NB4 (cell line): ENCODE measurements around the gene UNC45A.

ENCODE experiments used
- DNase-seq: peaks from one replicate; pipeline ENCODE4 v3.0.0; 2010; ENCODE audit warnings: low read depth
- H3K4me3 ChIP-seq: one replicate; pipeline ENCODE4 v1.5.1; 2011; ENCODE audit warnings: mild to moderate bottlenecking, low read depth, low read length, moderate library complexity
- CTCF ChIP-seq: IDR thresholded peaks from one replicate; pipeline ENCODE4 v1.5.1; 2012; ENCODE audit warnings: low read depth, low read length
- MAX ChIP-seq: IDR thresholded peaks from 2 replicates; pipeline ENCODE4 v1.6.1; 2011; ENCODE audit warnings: low read depth, low read length
- MYC ChIP-seq: IDR thresholded peaks from 2 replicates; pipeline ENCODE4 v1.6.1; 2011; ENCODE audit warnings: low read depth, low read length
- POLR2A ChIP-seq: IDR thresholded peaks from 2 replicates; pipeline ENCODE4 v1.6.1; 2011; ENCODE audit warnings: mild to moderate bottlenecking; ENCODE audit not compliant: insufficient read length; ENCODE audit errors: extremely low read depth

Gene UNC45A

GRCh38 chr15:90988296-90988695 lies 53.2 kb downstream of the UNC45A start:
- no peak for TF ChIP-seq CTCF
- TF ChIP-seq MAX = no peak
- no peak for TF ChIP-seq POLR2A
- no peak for TF ChIP-seq MYC
- DNase-seq = no peak
- H3K4me3 ChIP-seq = no peak overlapping the region

GRCh38 chr15:90989040-90989768 lies 54.1 kb downstream of the UNC45A start:
- peak overlapping the region; percentile 14 for H3K4me3 ChIP-seq
- peak; percentile 29 for DNase-seq
- TF ChIP-seq MYC (no peak), MAX (no peak), POLR2A (no peak), CTCF (no peak)

- no peak for TF ChIP-seq POLR2A
- TF ChIP-seq CTCF = no peak
- no peak for TF ChIP-seq MAX
- no peak for TF ChIP-seq MYC
- DNase-seq = no peak
- no peak overlapping the region for H3K4me3 ChIP-seq
These were observed 55.4 kb downstream of the UNC45A start for GRCh38 chr15:90990446-90990845.

GRCh38 chr15:90991587-90992285 lies 56.7 kb downstream of the UNC45A start:
- H3K4me3 ChIP-seq = peak overlapping the region; percentile 33

GRCh38 chr15:90994059-90994416 lies 59.0 kb downstream of the UNC45A start:
- TF ChIP-seq CTCF (no peak), POLR2A (no peak), MAX (no peak), MYC (no peak)
- no peak for DNase-seq
- peak overlapping the region; percentile 80 for H3K4me3 ChIP-seq

More at GRCh38 chr15:90991587-90992285, 56.7 kb downstream of the UNC45A start:
- DNase-seq = no peak
- no peak for TF ChIP-seq MYC
- TF ChIP-seq CTCF = no peak
